WI38 (cell line): ENCODE results near the gene CDKN2B-AS1.

ENCODE experiments used
- H3K4me3 ChIP-seq: 2 replicates; pipeline ENCODE4 v1.5.1; 2011; ENCODE audit warnings: low read depth, mild to moderate bottlenecking, control low read depth, low read length
- CTCF ChIP-seq: IDR thresholded peaks from 2 replicates; pipeline ENCODE4 v1.5.1; 2012; ENCODE audit warnings: low read depth, mild to moderate bottlenecking, control low read depth, low read length

CDKN2B-AS1 gene

DNA sequence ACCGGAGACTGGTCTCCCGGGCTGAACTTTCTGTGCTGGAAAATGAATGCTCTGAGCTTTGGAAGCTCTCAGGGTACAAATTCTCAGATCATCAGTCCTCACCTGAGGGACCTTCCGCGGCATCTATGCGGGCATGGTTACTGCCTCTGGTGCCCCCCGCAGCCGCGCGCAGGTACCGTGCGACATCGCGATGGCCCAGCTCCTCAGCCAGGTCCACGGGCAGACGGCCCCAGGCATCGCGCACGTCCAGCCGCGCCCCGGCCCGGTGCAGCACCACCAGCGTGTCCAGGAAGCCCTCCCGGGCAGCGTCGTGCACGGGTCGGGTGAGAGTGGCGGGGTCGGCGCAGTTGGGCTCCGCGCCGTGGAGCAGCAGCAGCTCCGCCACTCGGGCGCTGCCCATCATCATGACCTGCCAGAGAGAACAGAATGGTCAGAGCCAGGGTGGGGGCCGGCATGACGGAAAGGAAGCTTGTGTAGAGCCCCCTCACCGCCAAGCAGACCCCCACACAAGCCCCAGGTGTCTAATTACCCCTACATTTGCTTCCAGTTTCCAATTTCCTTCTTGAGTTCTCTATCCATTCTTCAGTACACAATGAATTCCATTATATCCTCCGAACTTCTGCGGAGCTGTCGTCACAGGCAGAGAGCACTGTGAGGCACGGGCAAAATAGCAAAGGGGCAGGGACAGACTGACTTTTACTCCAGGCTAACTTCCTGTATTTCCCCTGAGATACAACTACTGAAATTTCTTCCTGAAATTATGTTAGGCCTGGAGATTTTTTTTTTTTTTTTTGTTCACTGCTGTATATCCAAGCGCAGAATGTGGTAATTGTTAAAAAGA lies 23.6 kb upstream of the CDKN2B-AS1 start:
- TF ChIP-seq CTCF = no peak
- H3K4me3 ChIP-seq = peak overlapping the region; percentile 5; the same call in 1 of the 2 replicates

- no peak for TF ChIP-seq CTCF
- H3K4me3 ChIP-seq = no peak overlapping the region
These were observed 22.2 kb upstream of the CDKN2B-AS1 start for GRCh38 chr9:21972361-21972760.

DNA sequence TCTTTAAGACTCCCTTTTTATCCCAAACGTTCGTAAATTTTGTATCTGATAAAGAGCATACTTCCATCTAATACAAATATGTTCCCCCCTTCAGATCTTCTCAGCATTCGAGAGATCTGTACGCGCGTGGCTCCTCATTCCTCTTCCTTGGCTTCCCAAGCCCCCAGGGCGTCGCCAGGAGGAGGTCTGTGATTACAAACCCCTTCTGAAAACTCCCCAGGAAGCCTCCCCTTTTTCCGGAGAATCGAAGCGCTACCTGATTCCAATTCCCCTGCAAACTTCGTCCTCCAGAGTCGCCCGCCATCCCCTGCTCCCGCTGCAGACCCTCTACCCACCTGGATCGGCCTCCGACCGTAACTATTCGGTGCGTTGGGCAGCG lies 20.3 kb upstream of the CDKN2B-AS1 start:
- no peak for TF ChIP-seq CTCF
- peak overlapping the region; percentile 72 for H3K4me3 ChIP-seq

- TF ChIP-seq CTCF = no peak
- H3K4me3 ChIP-seq = peak overlapping the region; percentile 72
These were observed 19.7 kb upstream of the CDKN2B-AS1 start for GRCh38 chr9:21974722-21975409.

DNA sequence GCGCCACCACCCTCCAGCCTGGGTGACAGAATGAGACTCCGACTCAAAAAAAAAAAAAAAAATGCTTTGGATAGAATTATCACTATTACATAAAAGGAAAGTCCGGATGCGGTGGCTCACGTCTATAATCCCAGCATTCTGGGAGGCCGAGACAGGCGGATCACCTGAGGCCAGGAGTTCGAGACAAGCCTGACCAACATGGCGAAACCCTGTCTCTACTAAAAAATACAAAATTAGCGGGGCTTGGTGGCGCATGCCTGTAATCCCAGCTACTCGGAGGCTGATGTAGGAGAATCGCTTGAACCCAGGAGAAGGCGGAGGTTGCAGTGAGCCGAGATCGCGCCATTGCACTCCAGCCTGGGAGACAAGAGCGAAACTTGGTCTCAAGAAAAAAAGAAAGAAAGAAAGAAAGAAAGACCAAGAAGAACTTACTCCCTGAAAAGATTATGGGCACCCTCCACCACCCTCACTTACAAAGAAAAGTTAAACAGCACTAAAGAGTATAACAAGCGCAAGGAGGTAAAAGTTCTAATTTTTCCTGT lies 18.2 kb upstream of the CDKN2B-AS1 start:
- H3K4me3 ChIP-seq = no peak overlapping the region
- no peak for TF ChIP-seq CTCF

- TF ChIP-seq CTCF = no peak
These were observed 12.2 kb upstream of the CDKN2B-AS1 start for GRCh38 chr9:21982391-21982790.

More at GRCh38 chr9:21982391-21982790, 12.2 kb upstream of the CDKN2B-AS1 start:
- no peak overlapping the region for H3K4me3 ChIP-seq
